DOHH2 (cell line): Measurements from ENCODE around the gene CA4.
A peak's percentile ranks its signal among the peaks of the same experiment; 100 is the strongest.
"Not testable (repeated sequence)": the region's sequence is repeated elsewhere in the genome, so short reads cannot be mapped to it uniquely, and the experiment has no call there.

Experiments used
- H3F3A ChIP-seq: fragments of 200-600 bp; sonication (generic), shearing (Covaris generic); 2 replicates; pipeline ENCODE4 v1.6.0; 2016; ENCODE audit warnings: antibody characterized with exemption, mild to moderate bottlenecking; ENCODE audit not compliant: control insufficient read depth, insufficient read depth
- H3K27ac ChIP-seq: fragments of 200-600 bp; sonication (generic); 2 replicates; pipeline ENCODE4 v1.5.1; 2014; ENCODE audit warnings: low read depth, mild to moderate bottlenecking, low read length, moderate library complexity
- H3K27me3 ChIP-seq: fragments of 200-600 bp; sonication (generic); 2 replicates; pipeline ENCODE4 v1.6.1; 2014; ENCODE audit warnings: mild to moderate bottlenecking, low read length, mixed read lengths; ENCODE audit not compliant: control insufficient read depth
- H3K36me3 ChIP-seq: fragments of 200-600 bp; sonication (generic); 2 replicates; pipeline ENCODE4 v1.6.1; 2014; ENCODE audit warnings: mild to moderate bottlenecking, low read length, moderate library complexity, mixed read lengths; ENCODE audit not compliant: control insufficient read depth
- H3K4me1 ChIP-seq: fragments of 200-600 bp; sonication (generic); 2 replicates; pipeline ENCODE4 v1.6.1; 2014; ENCODE audit warnings: mild to moderate bottlenecking, low read length, mixed read lengths; ENCODE audit not compliant: control insufficient read depth
- H3K4me2 ChIP-seq: fragments of 200-600 bp; sonication (generic); 2 replicates; pipeline ENCODE4 v1.6.0; 2014; ENCODE audit warnings: mild to moderate bottlenecking, low read length, moderate library complexity
- H3K4me3 ChIP-seq: fragments of 200-600 bp; sonication (generic); 2 replicates; pipeline ENCODE4 v1.5.1; 2014; ENCODE audit warnings: mild to moderate bottlenecking, low read length, mixed read lengths
- H3K79me2 ChIP-seq: fragments of 200-600 bp; sonication (generic); 2 replicates; pipeline ENCODE4 v1.6.1; 2014; ENCODE audit warnings: mild to moderate bottlenecking, low read length, mixed read lengths; ENCODE audit not compliant: control insufficient read depth
- H3K9me2 ChIP-seq: fragments of 200-600 bp; sonication (generic); replicated peaks from 2 replicates; pipeline ENCODE4 v1.6.1; 2014; ENCODE audit warnings: mild to moderate bottlenecking, low read length, mixed read lengths; ENCODE audit not compliant: control insufficient read depth
- H3K9me3 ChIP-seq: fragments of 200-600 bp; sonication (generic); 2 replicates; pipeline ENCODE4 v1.6.1; 2014; ENCODE audit warnings: antibody characterized with exemption, low read length, mixed read lengths; ENCODE audit not compliant: control insufficient read depth, insufficient read depth
- H4K20me1 ChIP-seq: fragments of 200-600 bp; sonication (generic); 2 replicates; pipeline ENCODE4 v1.6.0; 2014; ENCODE audit warnings: low read depth, mild to moderate bottlenecking, antibody characterized with exemption, low read length, moderate library complexity; ENCODE audit not compliant: control insufficient read depth, insufficient read depth
- CTCF ChIP-seq: fragments of 200-600 bp; sonication (generic); IDR thresholded peaks from one replicate; pipeline ENCODE4 v1.5.1; 2014; ENCODE audit warnings: antibody characterized with exemption, mild to moderate bottlenecking, low read depth, low read length; ENCODE audit not compliant: poor library complexity, severe bottlenecking
- EZH2phosphoT487 ChIP-seq: fragments of 200-600 bp; sonication (generic); IDR thresholded peaks from 2 replicates; pipeline ENCODE4 v1.6.1; 2017; ENCODE audit warnings: borderline replicate concordance, mild to moderate bottlenecking, antibody characterized with exemption, low read length, moderate library complexity, mixed read lengths

Gene CA4

GRCh38 chr17:60149691-60150582, at the start of gene CA4:
Gene CA4, plus strand, starts transcription at chr17:60149973. Its CDS starts 62 bp downstream, at chr17:60150035.
- peak within 1 kb of the TSS; percentile 41 for H3K4me2 ChIP-seq
- H3F3A ChIP-seq = no peaks in the 10 kb centered on the region
- H3K9me2 ChIP-seq = no peaks in the 10 kb centered on the region
- H3K79me2 ChIP-seq = no peaks in the 10 kb centered on the region
- peaks cover 11% of the 10 kb centered on the region for H3K4me1 ChIP-seq
- H4K20me1 ChIP-seq = no peaks in the 10 kb centered on the region
- H3K27me3 ChIP-seq = peaks cover 37% of the 10 kb centered on the region
- no peak for TF ChIP-seq CTCF
- TF ChIP-seq EZH2phosphoT487 = no peak
- H3K27ac ChIP-seq = no peak within 1 kb of the TSS
- no peak within 1 kb of the TSS for H3K4me3 ChIP-seq
- no peaks in the 10 kb centered on the region for H3K9me3 ChIP-seq
- no peaks in the 10 kb centered on the region for H3K36me3 ChIP-seq

GRCh38 chr17:60100577-60100976, 49.2 kb upstream of the CA4 start:
- H3K9me3 ChIP-seq, H3K27ac ChIP-seq, H3K4me2 ChIP-seq, H3F3A ChIP-seq, H3K36me3 ChIP-seq, H3K4me1 ChIP-seq, H3K9me2 ChIP-seq, H4K20me1 ChIP-seq, H3K79me2 ChIP-seq, H3K4me3 ChIP-seq: not testable (repeated sequence)
- H3K27me3 ChIP-seq = peaks cover 13% of the 10 kb centered on the region; the same call in 1 of the 2 replicates

- not testable (repeated sequence) for H3K9me3 ChIP-seq, H3K27ac ChIP-seq, H3K79me2 ChIP-seq, H3K36me3 ChIP-seq, H3K9me2 ChIP-seq, H4K20me1 ChIP-seq, H3F3A ChIP-seq
- Histone ChIP-seq H3K4me1 (peaks cover 19% of the 10 kb centered on the region), H3K27me3 (peaks cover 13% of the 10 kb centered on the region; the same call in 1 of the 2 replicates), H3K4me2 (peak overlapping the region; percentile 43), H3K4me3 (peak overlapping the region; percentile 30; the same call in 1 of the 2 replicates)
These were observed 47.6 kb upstream of the CA4 start for GRCh38 chr17:60102015-60102631.

GRCh38 chr17:60102632-60103096, 47.1 kb upstream of the CA4 start:
- Histone ChIP-seq H3K27ac (no peak overlapping the region), H3K4me2 (peak overlapping the region; percentile 43), H3K27me3 (peaks cover 13% of the 10 kb centered on the region; the same call in 1 of the 2 replicates), H3K4me3 (peak overlapping the region; percentile 30; the same call in 1 of the 2 replicates), H3K36me3 (no peaks in the 10 kb centered on the region), H4K20me1 (no peaks in the 10 kb centered on the region), H3K9me3 (no peaks in the 10 kb centered on the region), H3K4me1 (peaks cover 19% of the 10 kb centered on the region), H3F3A (no peaks in the 10 kb centered on the region), H3K79me2 (no peaks in the 10 kb centered on the region), H3K9me2 (no peaks in the 10 kb centered on the region)
- TF ChIP-seq EZH2phosphoT487 (no peak), CTCF (no peak)
